T follicular helper cell (primary cell): ENCODE data around the gene CCDC32.

Experiments
- DNase-seq: peaks from one replicate; pipeline ENCODE4 v3.0.0-alpha.2; 2020; ENCODE audit warnings: low read depth

Gene CCDC32

DNA sequence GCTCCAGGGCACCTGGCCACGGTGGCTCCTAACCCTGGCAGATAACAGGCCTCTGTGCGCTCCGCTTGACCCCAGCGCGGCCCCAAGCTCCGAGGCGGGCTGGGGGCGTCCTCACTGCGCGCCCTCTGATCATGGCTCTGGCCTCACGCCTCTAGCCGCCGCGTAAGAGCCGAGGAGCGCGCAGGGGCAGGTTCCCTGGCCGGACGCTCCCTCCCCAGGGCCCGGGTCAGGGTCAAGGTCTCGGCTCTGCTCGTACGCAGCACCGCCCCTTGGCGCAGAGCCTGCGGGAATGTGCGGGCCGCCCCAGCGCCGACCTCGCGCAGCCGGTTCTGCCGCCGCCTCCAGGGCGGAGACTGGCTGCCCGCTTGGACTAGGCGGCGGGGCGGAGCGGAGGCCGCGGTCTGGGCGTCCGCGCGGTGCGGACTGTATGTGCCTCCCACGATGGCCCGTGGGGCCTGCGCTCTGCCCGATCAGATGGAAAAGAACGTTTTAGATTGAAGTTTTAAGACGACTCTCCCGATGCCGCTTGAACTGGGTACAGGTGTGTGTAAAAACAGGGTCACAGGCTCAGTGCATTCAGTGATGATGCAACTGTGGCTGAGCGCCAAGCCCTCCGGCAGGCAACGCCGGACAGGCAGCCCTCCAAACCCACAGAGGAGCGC lies 53.2 kb downstream of the CCDC32 start:
- no peak for DNase-seq

- no peak for DNase-seq
Measured at GRCh38 chr15:40511093-40511471, 53.8 kb downstream of the CCDC32 start.

- DNase-seq = no peak
Measured at GRCh38 chr15:40510201-40510600, 54.6 kb downstream of the CCDC32 start.

DNA sequence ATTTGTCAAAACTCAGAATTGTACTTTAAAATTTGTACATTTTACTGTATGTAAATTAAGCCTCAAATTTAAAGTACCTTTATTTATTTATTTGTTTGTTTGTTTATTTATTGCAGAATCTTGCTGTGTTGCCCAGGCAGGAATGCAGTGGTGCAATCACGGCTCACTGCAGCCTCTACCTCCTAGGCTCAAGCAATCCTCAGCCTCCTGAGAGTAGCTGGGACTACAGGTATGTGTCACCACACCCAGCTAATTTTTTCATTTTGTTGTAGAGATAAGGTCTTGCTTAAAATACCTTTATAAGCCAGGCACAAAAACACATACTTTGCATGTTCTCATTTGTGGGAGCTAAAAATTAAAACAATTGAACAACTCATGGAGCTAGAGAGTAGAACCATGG lies 56.6 kb downstream of the CCDC32 start:
- DNase-seq = no peak

- peak; percentile 40 for DNase-seq
Measured at GRCh38 chr15:40506964-40507571, 57.8 kb downstream of the CCDC32 start.
